SK-N-SH treated with all-trans-retinoic acid at 6 μM for 48 hours (cell line): Measurements from ENCODE around the gene HYAL3.

ENCODE experiments used
- ATAC-seq: fragments of 200-7000 bp; cut with Tn5 transposase; 3 replicates; pipeline ENCODE4 v1.9.1; 2020; ENCODE audit warnings: mild to moderate bottlenecking, moderate library complexity
- ARNTL ChIP-seq: fragments of 450-650 bp; formaldehyde crosslinking; IDR thresholded peaks from 2 replicates; pipeline ENCODE4 v1.5.0; 2020; ENCODE audit warnings: low read depth, mild to moderate bottlenecking, moderate library complexity, borderline replicate concordance
- BACH2 ChIP-seq: fragments of 250-450 bp; sonication (Bioruptor Pico); IDR thresholded peaks from 2 replicates; pipeline ENCODE4 v1.9.0; 2021; ENCODE audit warnings: mild to moderate bottlenecking, borderline replicate concordance
- CREB5 ChIP-seq: fragments of 250-450 bp; sonication (Bioruptor Pico); IDR thresholded peaks from 2 replicates; pipeline ENCODE4 v1.5.1; 2020; ENCODE audit warnings: low read depth, mild to moderate bottlenecking, moderate library complexity
- CSDC2 ChIP-seq: fragments of 250-450 bp; sonication (Bioruptor Pico); IDR thresholded peaks from 2 replicates; pipeline ENCODE4 v1.5.0; 2020; ENCODE audit warnings: mild to moderate bottlenecking, moderate library complexity
- CSRNP3 ChIP-seq: fragments of 250-450 bp; sonication (Bioruptor Pico); IDR thresholded peaks from 2 replicates; pipeline ENCODE4 v1.5.1; 2021; ENCODE audit warnings: mild to moderate bottlenecking, moderate library complexity
- ESRRG ChIP-seq: fragments of 250-450 bp; sonication (Bioruptor Pico); IDR thresholded peaks from 2 replicates; pipeline ENCODE4 v1.6.1; 2021; ENCODE audit warnings: mild to moderate bottlenecking
- GLIS3 ChIP-seq: fragments of 250-450 bp; sonication (Bioruptor Pico); IDR thresholded peaks from 2 replicates; pipeline ENCODE4 v1.5.0; 2020; ENCODE audit warnings: mild to moderate bottlenecking, moderate library complexity
- ISL1 ChIP-seq: fragments of 250-450 bp; sonication (Bioruptor Pico); IDR thresholded peaks from 2 replicates; pipeline ENCODE4 v2.1.2; 2022; ENCODE audit warnings: mild to moderate bottlenecking, moderate library complexity
- OSR1 ChIP-seq: fragments of 250-450 bp; sonication (Bioruptor Pico); IDR thresholded peaks from 2 replicates; pipeline ENCODE4 v1.8.0; 2022; ENCODE audit warnings: moderate library complexity, mild to moderate bottlenecking, inconsistent platforms
- PATZ1 ChIP-seq: fragments of 250-450 bp; sonication (Bioruptor Pico); IDR thresholded peaks from 2 replicates; pipeline ENCODE4 v1.8.0; 2020; ENCODE audit warnings: mild to moderate bottlenecking, moderate library complexity, borderline replicate concordance
- POU6F1 ChIP-seq: fragments of 250-450 bp; sonication (Bioruptor Pico); IDR thresholded peaks from 2 replicates; pipeline ENCODE4 v1.8.0; 2021; ENCODE audit warnings: low read depth, mild to moderate bottlenecking, moderate library complexity, borderline replicate concordance
- PPARA ChIP-seq: fragments of 250-450 bp; sonication (Bioruptor Pico); IDR thresholded peaks from 2 replicates; pipeline ENCODE4 v1.5.0; 2020; ENCODE audit warnings: mild to moderate bottlenecking, borderline replicate concordance
- RARB ChIP-seq: fragments of 250-450 bp; sonication (Bioruptor Pico); IDR thresholded peaks from 2 replicates; pipeline ENCODE4 v1.8.0; 2021; ENCODE audit warnings: mild to moderate bottlenecking, moderate library complexity
- SNAI2 ChIP-seq: fragments of 250-450 bp; sonication (Bioruptor Pico); IDR thresholded peaks from 2 replicates; pipeline ENCODE4 v1.5.0; 2020; ENCODE audit warnings: mild to moderate bottlenecking, moderate library complexity
- TCF4 ChIP-seq: fragments of 250-450 bp; sonication (Bioruptor Pico); IDR thresholded peaks from 2 replicates; pipeline ENCODE4 v1.8.0; 2021; ENCODE audit warnings: mild to moderate bottlenecking, moderate library complexity, borderline replicate concordance
- TOX ChIP-seq: fragments of 250-450 bp; sonication (Bioruptor Pico); IDR thresholded peaks from 2 replicates; pipeline ENCODE4 v1.8.0; 2021; ENCODE audit warnings: mild to moderate bottlenecking, moderate library complexity, borderline replicate concordance
- TSHZ2 ChIP-seq: fragments of 250-450 bp; sonication (Bioruptor Pico); IDR thresholded peaks from 2 replicates; pipeline ENCODE4 v1.5.0; 2020; ENCODE audit warnings: mild to moderate bottlenecking, moderate library complexity
- ZC3H10 ChIP-seq: fragments of 250-450 bp; sonication (Bioruptor Pico); IDR thresholded peaks from 2 replicates; pipeline ENCODE4 v1.5.1; 2021; ENCODE audit warnings: mild to moderate bottlenecking, moderate library complexity
- ZFP3 ChIP-seq: fragments of 250-450 bp; sonication (Bioruptor Pico); IDR thresholded peaks from 2 replicates; pipeline ENCODE4 v1.5.0; 2020; ENCODE audit warnings: mild to moderate bottlenecking, moderate library complexity
- ZFP30 ChIP-seq: fragments of 450-650 bp; formaldehyde crosslinking; IDR thresholded peaks from 2 replicates; pipeline ENCODE4 v1.5.0; 2022; ENCODE audit warnings: mild to moderate bottlenecking, moderate library complexity
- ZNF565 ChIP-seq: fragments of 450-650 bp; formaldehyde crosslinking; conservative IDR thresholded peaks from 2 replicates; pipeline ENCODE4 v1.5.0; 2020; ENCODE audit warnings: low read depth, mild to moderate bottlenecking, moderate library complexity
- ZNF70 ChIP-seq: fragments of 450-650 bp; formaldehyde crosslinking; IDR thresholded peaks from 2 replicates; pipeline ENCODE4 v1.5.0; 2020; ENCODE audit warnings: mild to moderate bottlenecking, moderate library complexity

Gene HYAL3

GRCh38 chr3:50334339-50335075 lies 35.3 kb upstream of the HYAL3 start:
- TF ChIP-seq ZC3H10 (no peak), TCF4 (CRISPR knock-in tag) (no peak), CREB5 (no peak), BACH2 (CRISPR knock-in tag) (no peak), CSRNP3 (CRISPR knock-in tag) (no peak), ISL1 (CRISPR knock-in tag) (no peak), RARB (no peak), ZFP3 (no peak), ZFP30 (no peak), SNAI2 (no peak), OSR1 (CRISPR knock-in tag) (no peak), ARNTL (no peak), GLIS3 (CRISPR knock-in tag) (no peak), ESRRG (CRISPR knock-in tag) (no peak), TSHZ2 (no peak), PATZ1 (no peak), PPARA (CRISPR knock-in tag) (no peak), POU6F1 (CRISPR knock-in tag) (no peak)
- ATAC-seq, result no peak

- no peak for TF ChIP-seq RARB
- no peak for TF ChIP-seq CSDC2 (CRISPR knock-in tag)
- TF ChIP-seq CSRNP3 (CRISPR knock-in tag), result no peak
- no peak for TF ChIP-seq OSR1 (CRISPR knock-in tag)
- no peak for TF ChIP-seq TCF4 (CRISPR knock-in tag)
- no peak for TF ChIP-seq ISL1 (CRISPR knock-in tag)
- TF ChIP-seq ZNF565 (CRISPR knock-in tag), result no peak
- TF ChIP-seq ZFP3, result no peak
- no peak for TF ChIP-seq ZNF70 (CRISPR knock-in tag)
- no peak for TF ChIP-seq ZC3H10
- TF ChIP-seq TOX, result no peak
- no peak for TF ChIP-seq ESRRG (CRISPR knock-in tag)
- TF ChIP-seq BACH2 (CRISPR knock-in tag), result no peak
- TF ChIP-seq POU6F1 (CRISPR knock-in tag), result no peak
- no peak for TF ChIP-seq GLIS3 (CRISPR knock-in tag)
- TF ChIP-seq ARNTL, result no peak
- no peak for TF ChIP-seq ZFP30
- no peak for TF ChIP-seq PPARA (CRISPR knock-in tag)
- no peak for ATAC-seq
These were observed 34.6 kb upstream of the HYAL3 start for GRCh38 chr3:50333744-50334328.
